Thymus (tissue), 11 donors: Measurements from ENCODE around the gene HOOK2. TPM values are rescaled to one million over a fixed set of nuclear protein-coding genes. Genes with fewer than 3 reads are reported as not detected.
"Not testable (repeated sequence)": the region's sequence is repeated elsewhere in the genome, so short reads cannot be mapped to it uniquely, and the experiment has no call there.

Experiments
- DNase-seq, 9 donors: peaks; one replicate each; pipeline ENCODE4 v3.0.0-alpha.2; 2013; ENCODE audit warnings: low spot score in 9 of 9, low read depth in 6 of 9, missing footprints in 1 of 9
- H3K27ac ChIP-seq, 2 donors: one replicate each; pipeline ENCODE4 v1.5.1; 2013; ENCODE audit warnings: control low read depth in 1 of 2, low read depth in 1 of 2, low read length in 1 of 2, mild to moderate bottlenecking in 1 of 2, moderate library complexity in 1 of 2
- H3K27me3 ChIP-seq, 2 donors: one replicate each; pipeline ENCODE4 v1.5.1; 2013; ENCODE audit warnings: low read length in 1 of 2; ENCODE audit not compliant: control insufficient read depth in 2 of 2, insufficient read depth in 1 of 2
- H3K36me3 ChIP-seq, 2 donors: one replicate each; pipeline ENCODE4 v1.5.1; 2013; ENCODE audit warnings: low read length in 1 of 2, mild to moderate bottlenecking in 1 of 2, moderate library complexity in 1 of 2; ENCODE audit not compliant: control insufficient read depth in 2 of 2, insufficient read depth in 2 of 2
- H3K4me1 ChIP-seq, 2 donors: one replicate each; pipeline ENCODE4 v1.5.1; 2013; ENCODE audit warnings: low read length in 2 of 2; ENCODE audit not compliant: control insufficient read depth in 2 of 2, insufficient read depth in 2 of 2
- H3K4me3 ChIP-seq, 2 donors: one replicate each; pipeline ENCODE4 v1.5.1; 2013; ENCODE audit warnings: low read length in 2 of 2, control low read depth in 1 of 2, mild to moderate bottlenecking in 1 of 2
- H3K9me3 ChIP-seq, 2 donors: one replicate each; pipeline ENCODE4 v1.5.1; 2013; ENCODE audit warnings: low read length in 1 of 2, mild to moderate bottlenecking in 1 of 2; ENCODE audit not compliant: control insufficient read depth in 2 of 2, insufficient read depth in 1 of 2
- WGBS: extraction: QIAGEN DNeasy Blood & Tissue Kit; methylation state at CpG from one replicate; pipeline ENCODE4 v1.1.7; 2013; 5-methylcytosine and 5-hydroxymethylcytosine counted together
- polyA plus RNA-seq: library from polyadenylated mRNA; stranded (reverse); fragments of 200-250 nt; gene quantifications from one replicate; pipeline ENCODE4 v1.2.3, GENCODE V29; 2013
- total RNA-seq: library from RNA; stranded (reverse); fragments of 120-200 nt; gene quantifications from one replicate; pipeline ENCODE4 v1.2.4, GENCODE V29; 2013
- donor health status: healthy.

The HOOK2 gene
- total and polyA plus RNA-seq, 2 donors = 8.7 to 36.4 TPM

DNA sequence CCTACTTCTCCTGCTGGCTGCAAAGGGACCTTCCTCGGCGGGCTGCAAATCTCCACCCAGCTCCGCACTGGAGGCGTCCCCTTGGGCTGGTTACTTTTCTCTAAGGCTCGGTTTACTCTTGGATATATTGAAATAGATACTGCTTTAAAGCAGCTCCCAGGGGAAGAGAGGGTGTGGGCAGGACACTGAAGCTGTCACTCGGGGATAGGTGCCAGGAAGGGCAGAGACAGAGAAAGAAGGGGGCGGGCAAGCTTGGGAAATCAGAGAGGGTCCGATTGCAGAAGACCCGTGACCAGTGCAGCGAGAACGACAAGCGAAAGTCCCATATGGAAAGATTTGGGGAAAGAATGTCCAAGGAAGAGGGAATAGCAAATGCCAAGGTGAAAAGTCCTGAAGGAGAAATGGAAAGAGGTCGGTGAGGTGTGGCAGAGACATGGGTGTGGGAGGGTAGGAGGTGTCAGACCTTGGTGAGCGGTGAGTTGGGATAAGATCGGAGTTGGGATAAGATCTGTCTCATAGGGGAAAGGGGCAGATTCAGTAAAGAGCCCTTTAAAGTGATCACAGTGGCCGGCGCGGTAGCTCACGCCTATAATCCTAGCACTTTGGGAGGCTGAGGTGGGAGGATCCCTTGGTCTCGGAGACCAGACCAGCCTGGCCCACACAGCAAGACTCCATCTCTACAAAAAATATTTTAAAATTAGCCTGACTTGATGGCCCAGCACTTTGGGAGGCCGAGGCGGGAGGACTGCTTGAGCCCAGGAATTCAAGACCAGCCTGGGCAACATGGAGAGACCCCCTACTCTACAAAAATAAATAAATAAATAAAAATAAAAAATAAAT, 27.1 kb upstream of the HOOK2 start:
- Histone ChIP-seq H3K36me3 (peaks cover 15 to 16% of the 10 kb centered on the region in 2 donors), H3K27ac (no peak overlapping the region), H3K27me3 (peaks cover 0 to 37% of the 10 kb centered on the region in 2 donors), H3K4me1 (peaks cover 18 to 42% of the 10 kb centered on the region in 2 donors), H3K4me3 (peak overlapping the region; percentile 69 to 91), H3K9me3 (peaks cover 0 to 3% of the 10 kb centered on the region in 2 donors)
- 58% methylated on average over 22 of the region's 22 CpGs for WGBS
- no peak for DNase-seq

DNA sequence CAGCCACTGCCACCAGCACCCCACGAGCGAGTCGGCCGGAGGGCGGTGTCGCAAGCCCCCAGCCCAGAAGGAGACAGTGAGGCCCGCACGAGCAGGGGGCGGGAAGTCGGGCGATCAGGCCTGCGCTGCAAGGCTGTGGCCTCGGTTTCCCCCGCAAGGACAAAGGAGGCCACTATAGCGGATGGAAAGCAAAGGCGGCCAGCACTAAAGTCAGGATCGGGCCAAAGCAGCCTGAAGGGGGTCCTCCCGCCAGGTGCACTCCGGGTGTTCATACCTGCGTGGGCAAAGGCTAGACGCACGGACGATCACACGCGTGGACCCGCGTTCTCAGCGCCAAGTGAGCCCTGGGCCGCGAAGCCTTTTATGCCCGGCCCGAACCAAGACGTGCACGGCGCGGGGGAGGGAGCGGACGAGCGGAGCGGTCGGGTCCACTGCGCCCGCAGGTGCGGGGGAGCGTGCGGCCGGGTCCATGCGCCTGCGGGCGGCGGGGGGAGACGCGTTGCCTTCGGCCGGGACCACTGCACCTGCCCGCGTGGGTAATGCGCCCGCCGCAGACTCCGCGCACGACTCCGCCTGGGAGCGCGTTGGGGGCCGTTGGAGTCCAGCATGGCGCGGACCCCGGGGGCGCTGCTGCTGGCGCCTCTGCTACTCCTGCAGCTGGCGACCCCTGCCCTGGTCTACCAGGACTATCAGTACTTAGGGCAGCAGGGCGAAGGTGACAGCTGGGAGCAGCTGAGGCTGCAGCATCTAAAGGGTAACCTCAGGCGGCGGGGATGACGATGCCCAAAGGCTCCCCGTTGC, 26.3 kb upstream of the HOOK2 start, which contains the start of the genes PRDX2 and THSD8:
Gene PRDX2 (minus strand): TSS at position 335 of the 801 bp plus-strand sequence. CDS start 539 bp downstream, outside the sequence.
Gene THSD8 (plus strand): TSS at position 604 of the 801 bp plus-strand sequence. CDS start 3 bp downstream, at position 607.
- peaks cover 0 to 37% of the 10 kb centered on the region in 2 donors for H3K27me3 ChIP-seq
- DNase-seq = peak in 4 of 9 donors; percentile 61 to 83 (median 76)
- H3K9me3 ChIP-seq = peaks cover 0 to 3% of the 10 kb centered on the region in 2 donors
- peak within 1 kb of the TSS; percentile 69 to 91 for H3K4me3 ChIP-seq
- under 1% methylated on average over 78 of the region's 78 CpGs for WGBS
- peak within 1 kb of the TSS in 1 of 2 donors; percentile 46 for H3K27ac ChIP-seq
- H3K36me3 ChIP-seq = peaks cover 13 to 19% of the 10 kb centered on the region in 2 donors
- H3K4me1 ChIP-seq = peaks cover 12 to 34% of the 10 kb centered on the region in 2 donors

DNA sequence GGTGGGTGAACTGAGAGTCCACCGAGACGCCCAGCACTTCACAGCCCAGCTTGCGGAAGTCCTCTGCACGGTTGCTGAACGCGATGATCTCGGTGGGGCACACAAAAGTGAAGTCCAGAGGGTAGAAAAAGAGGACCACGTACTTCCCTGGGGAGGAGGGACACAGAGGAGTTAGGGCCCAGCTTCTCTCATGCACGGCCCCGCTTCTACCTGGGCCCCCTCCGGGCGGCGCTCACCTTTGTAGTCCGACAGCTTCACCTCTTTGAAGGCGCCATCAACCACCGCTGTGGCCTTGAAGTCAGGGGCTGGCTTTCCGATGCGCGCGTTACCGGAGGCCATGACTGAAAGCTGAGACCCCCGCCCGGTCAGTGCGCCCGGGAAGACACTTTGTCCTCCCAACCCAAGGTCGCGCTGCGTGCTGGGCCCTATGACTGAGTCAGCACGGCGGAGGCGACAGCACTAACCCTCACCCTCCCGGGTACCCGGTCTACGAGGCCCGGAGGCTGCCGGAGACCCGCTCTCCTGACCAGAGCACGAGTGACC, 25.6 kb upstream of the HOOK2 start:
- Histone ChIP-seq H3K27me3 (peaks cover 0 to 37% of the 10 kb centered on the region in 2 donors), H3K4me1 (peaks cover 11 to 34% of the 10 kb centered on the region in 2 donors), H3K36me3 (peaks cover 13 to 19% of the 10 kb centered on the region in 2 donors), H3K27ac (peak overlapping the region in 1 of 2 donors; percentile 37), H3K9me3 (peaks cover 0 to 3% of the 10 kb centered on the region in 2 donors), H3K4me3 (peak overlapping the region; percentile 69 to 91)
- WGBS = 25% methylated on average over 38 of the region's 38 CpGs
- DNase-seq = peak in 1 of 9 donors; percentile 33

DNA sequence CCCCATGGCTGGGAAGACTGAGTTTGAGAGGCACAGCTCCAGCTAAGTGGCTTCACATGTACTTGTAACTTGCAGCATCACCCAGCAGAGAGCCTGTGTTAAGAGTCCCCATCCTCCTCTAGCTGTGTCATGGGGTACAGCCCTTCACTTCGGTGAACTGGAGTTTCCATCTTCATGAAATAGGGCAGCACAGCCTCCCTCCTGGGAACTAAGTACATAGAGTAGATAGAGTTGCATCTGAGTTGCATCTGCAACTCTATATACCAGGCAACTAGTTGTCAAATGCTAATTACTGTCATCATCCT, 25.1 kb upstream of the HOOK2 start:
- Histone ChIP-seq H3K27ac (no peak overlapping the region), H3K4me1 (peaks cover 11 to 35% of the 10 kb centered on the region in 2 donors), H3K27me3 (peaks cover 0 to 37% of the 10 kb centered on the region in 2 donors), H3K9me3 (peaks cover 0 to 3% of the 10 kb centered on the region in 2 donors), H3K36me3 (peaks cover 13 to 19% of the 10 kb centered on the region in 2 donors), H3K4me3 (peak overlapping the region; percentile 69 to 91)
- DNase-seq = no peak
- 98% methylated on average over 1 of the region's 1 CpG for WGBS

DNA sequence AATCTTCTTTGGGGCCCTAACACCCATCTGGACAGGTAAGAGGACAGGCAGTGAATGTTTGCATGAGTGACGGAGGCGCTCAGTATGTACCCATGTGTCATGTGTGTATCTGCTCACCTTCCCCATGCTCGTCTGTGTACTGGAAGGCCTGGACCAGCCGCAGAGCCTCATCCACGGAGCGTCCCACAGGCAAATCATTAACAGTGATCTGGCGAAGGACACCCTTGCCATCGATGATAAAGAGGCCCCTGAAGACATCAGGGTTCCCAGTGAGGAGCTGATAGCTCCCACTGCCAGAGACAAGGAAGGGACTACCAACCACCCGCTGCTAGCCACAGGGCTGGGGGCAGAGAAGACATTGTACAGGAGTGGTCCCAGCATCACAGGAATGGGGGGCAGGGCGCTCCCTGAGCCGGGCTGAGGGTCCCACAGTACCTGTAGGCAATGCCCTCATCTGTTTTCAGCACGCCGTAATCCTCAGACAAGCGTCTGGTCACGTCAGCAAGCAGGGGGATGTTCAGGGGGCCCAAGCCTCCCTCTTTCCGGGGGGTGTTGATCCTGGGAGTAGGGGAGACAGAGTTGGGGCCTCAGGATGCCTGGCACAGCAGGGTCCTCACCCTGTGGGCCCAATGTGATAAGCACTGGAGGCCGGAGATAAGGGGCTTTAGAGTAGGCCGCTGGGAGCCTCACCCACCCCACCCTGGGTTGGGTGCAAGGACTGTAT, 24.6 kb upstream of the HOOK2 start:
- WGBS = 99% methylated on average over 18 of the region's 18 CpGs
- peaks cover 13 to 19% of the 10 kb centered on the region in 2 donors for H3K36me3 ChIP-seq
- H3K4me3 ChIP-seq = no peak overlapping the region
- peak overlapping the region in 1 of 2 donors; percentile 5 for H3K27ac ChIP-seq
- DNase-seq = no peak
- peaks cover 11 to 35% of the 10 kb centered on the region in 2 donors for H3K4me1 ChIP-seq
- H3K9me3 ChIP-seq = peaks cover 0 to 3% of the 10 kb centered on the region in 2 donors
- peaks cover 0 to 37% of the 10 kb centered on the region in 2 donors for H3K27me3 ChIP-seq

DNA sequence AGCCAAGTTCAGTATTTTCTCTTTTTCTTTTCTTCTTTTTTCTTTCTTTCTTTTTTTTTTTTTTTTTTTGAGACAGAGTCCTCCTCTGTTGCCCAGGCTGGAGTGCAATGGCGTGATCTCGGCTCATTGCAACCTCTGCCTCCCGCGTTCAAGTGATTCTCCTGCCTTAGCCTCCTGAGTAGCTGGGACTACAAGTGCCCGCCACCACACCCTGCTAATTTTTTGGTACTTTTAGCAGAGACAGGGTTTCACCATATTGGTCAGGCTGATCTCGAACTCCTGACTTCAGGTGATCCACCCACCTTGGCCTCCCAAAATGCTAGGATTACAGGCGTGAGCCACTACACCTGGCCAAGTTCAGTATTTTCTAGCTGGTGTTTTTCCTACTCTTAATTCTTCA, 22.3 kb upstream of the HOOK2 start:
- peaks cover 13 to 19% of the 10 kb centered on the region in 2 donors for H3K36me3 ChIP-seq
- peaks cover 0 to 29% of the 10 kb centered on the region in 2 donors for H3K27me3 ChIP-seq
- H3K9me3 ChIP-seq, DNase-seq, H3K4me3 ChIP-seq, H3K27ac ChIP-seq: not testable (repeated sequence)
- H3K4me1 ChIP-seq = peaks cover 11 to 44% of the 10 kb centered on the region in 2 donors
- WGBS = 97% methylated on average over 7 of the region's 7 CpGs

DNA sequence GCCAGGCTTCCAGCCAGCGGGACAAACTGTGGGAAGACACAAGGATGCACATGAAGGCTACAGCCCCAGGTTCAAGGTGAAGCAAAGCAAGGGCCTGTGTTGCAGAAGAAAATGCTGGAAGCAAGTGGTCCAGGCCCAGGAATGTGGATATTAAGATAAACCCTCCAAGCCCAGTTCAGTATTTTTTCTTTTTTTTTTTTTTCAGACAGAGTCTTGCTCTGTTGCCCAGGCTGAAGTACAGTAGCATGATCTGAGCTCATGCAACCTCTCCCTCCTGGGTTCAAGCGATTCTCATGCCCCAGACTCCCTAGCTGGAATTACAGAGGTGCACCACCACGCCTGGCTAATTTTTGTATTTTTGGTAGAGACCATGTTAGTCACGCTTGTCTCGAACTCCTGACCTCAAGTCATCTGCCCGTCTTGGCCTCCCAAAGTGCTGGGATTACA, 21.8 kb upstream of the HOOK2 start:
- 98% methylated on average over 6 of the region's 6 CpGs for WGBS
- Histone ChIP-seq H3K4me1 (peaks cover 8 to 40% of the 10 kb centered on the region in 2 donors), H3K9me3 (peaks cover 0 to 3% of the 10 kb centered on the region in 2 donors), H3K27ac (no peak overlapping the region), H3K4me3 (no peak overlapping the region), H3K27me3 (peaks cover 0 to 25% of the 10 kb centered on the region in 2 donors), H3K36me3 (peaks cover 13 to 19% of the 10 kb centered on the region in 2 donors)
- DNase-seq = no peak
